Measurements from ENCODE around the gene PINLYP. TPM values are rescaled to one million over a fixed set of nuclear protein-coding genes. Genes with fewer than 3 reads are reported as not detected.

PINLYP gene
- total and polyA plus RNA-seq, 7 donors: 1.4 to 21.0 (median 10.8) TPM

DNA sequence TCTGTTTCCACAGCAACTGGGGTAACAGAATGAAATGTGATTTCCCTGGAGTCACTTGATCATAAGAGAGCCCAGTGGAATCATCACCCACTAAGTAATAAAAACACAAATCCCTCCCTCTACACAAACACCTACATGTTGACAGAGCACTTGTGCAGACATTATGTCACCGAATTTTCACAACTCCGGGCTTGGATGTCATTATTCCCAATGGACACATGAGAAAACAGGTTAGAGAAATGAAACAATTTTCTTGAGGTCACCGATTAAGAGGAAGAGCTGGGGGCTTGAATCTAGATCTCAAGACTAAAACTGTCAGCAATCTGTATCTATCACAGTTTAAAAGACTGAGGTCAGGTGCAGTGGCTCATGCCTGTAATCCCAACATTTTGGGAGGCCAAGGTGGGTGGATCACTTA lies 3.4 kb upstream of the PINLYP start:
- intact Hi-C loops (cut with DNase I): loop anchor here (5.0 kb wide), 1 partner anchor 35 kb away; no protein-coding TSS in a partner anchor
- no peak for TF ChIP-seq EP300 (IDR thresholded peaks at IDR 0.05)
- TF ChIP-seq CTCF (IDR thresholded peaks at IDR 0.05): no peak
- no peak for TF ChIP-seq POLR2A (IDR thresholded peaks at IDR 0.05)
- no peak for TF ChIP-seq POLR2AphosphoS5 (IDR thresholded peaks at IDR 0.05)
- H3K4me3 ChIP-seq: no peak overlapping the region
- no peak overlapping the region for H3K27ac ChIP-seq
- H3K9me3 ChIP-seq: no peaks in the 10 kb centered on the region
- no peaks in the 10 kb centered on the region for H3K27me3 ChIP-seq
- H3K4me1 ChIP-seq: peaks cover 0 to 17% (median 14%) of the 10 kb centered on the region in 4 donors
- WGBS, 2 donors: 20 to 73% methylated on average over 3 of the region's 3 CpGs
- peaks cover 0 to 9% (median 0%) of the 10 kb centered on the region in 4 donors for H3K36me3 ChIP-seq
- DNase-seq: no peak

- Histone ChIP-seq H3K9me3 (no peaks in the 10 kb centered on the region), H3K27me3 (no peaks in the 10 kb centered on the region), H3K4me1 (peaks cover 0 to 17% (median 14%) of the 10 kb centered on the region in 4 donors), H3K27ac (peak overlapping the region; percentile 86 to 88 (median 86)), H3K36me3 (peaks cover 0 to 9% (median 0%) of the 10 kb centered on the region in 4 donors), H3K4me3 (peak overlapping the region; percentile 58 to 79 (median 76))
- 29 to 39% methylated on average over 12 of the region's 12 CpGs for WGBS, 2 donors
- no peak for DNase-seq
- intact Hi-C loops (cut with DNase I): loop anchor here (1.0 to 5.0 kb wide), 2 partner anchors 22 to 37 kb away; partner anchors contain the start of genes IRGQ and ZNF576
- TF ChIP-seq EP300 (IDR thresholded peaks at IDR 0.05) (no peak), POLR2A (IDR thresholded peaks at IDR 0.05) (no peak), POLR2AphosphoS5 (IDR thresholded peaks at IDR 0.05) (no peak), CTCF (IDR thresholded peaks at IDR 0.05) (no peak)
These were observed 1.0 kb upstream of the PINLYP start for GRCh38 chr19:43574424-43575155.

DNA sequence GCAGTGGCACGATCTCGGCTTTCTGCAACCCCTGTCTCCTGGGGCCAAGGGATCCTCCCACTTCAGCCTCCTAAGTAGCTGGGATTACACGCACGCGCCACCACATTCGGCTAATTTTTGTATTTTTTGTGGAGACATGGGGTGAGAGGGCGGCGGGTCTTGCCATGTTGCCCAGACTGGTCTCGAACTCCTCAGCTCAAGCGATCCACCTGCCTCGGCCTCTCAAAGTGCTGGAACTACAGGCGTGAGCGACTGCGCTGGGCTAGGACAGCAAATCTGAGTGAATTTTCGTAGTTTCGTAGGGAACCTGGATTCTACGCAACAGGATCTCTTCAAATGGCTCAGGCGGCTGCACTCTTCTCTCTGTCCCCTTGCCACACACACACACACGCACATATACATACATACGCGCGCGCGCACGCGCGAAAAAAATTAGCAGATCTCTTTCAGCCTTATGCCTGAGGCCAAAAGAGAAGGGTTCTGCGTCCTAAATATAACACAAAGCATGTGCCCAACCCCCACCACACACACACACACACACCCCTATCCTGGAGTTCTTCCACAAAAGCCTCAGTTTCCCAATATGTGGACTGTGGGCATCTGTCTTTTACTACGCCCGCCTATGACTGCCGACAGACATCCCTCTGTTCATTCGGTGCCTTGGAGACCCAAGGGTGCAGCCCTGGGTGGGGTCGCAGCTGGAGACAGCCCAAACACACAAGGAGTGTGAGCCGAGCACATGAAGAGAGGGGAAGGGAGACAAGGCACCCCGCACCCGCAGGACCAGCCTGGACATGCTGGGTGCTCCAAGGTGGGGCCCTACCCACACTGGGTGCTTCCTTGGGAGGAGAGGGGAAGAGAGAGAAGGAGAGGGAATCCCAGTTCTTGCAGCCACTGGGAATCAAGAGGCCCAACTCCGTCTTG lies 616 bp downstream of the PINLYP start:
- Histone ChIP-seq H3K36me3 (peaks cover 0 to 8% (median 0%) of the 10 kb centered on the region in 4 donors), H3K9me3 (no peaks in the 10 kb centered on the region), H3K27me3 (no peaks in the 10 kb centered on the region), H3K4me3 (peak overlapping the region; percentile 16 to 77 (median 50)), H3K4me1 (peaks cover 0 to 31% (median 28%) of the 10 kb centered on the region in 4 donors), H3K27ac (peak overlapping the region; percentile 69 to 86 (median 78))
- TF ChIP-seq POLR2AphosphoS5 (IDR thresholded peaks at IDR 0.05): no peak
- TF ChIP-seq EP300 (IDR thresholded peaks at IDR 0.05): no peak
- TF ChIP-seq POLR2A (IDR thresholded peaks at IDR 0.05): no peak
- no peak for DNase-seq
- 70 to 74% methylated on average over 37 of the region's 37 CpGs for WGBS, 2 donors
- intact Hi-C loops (cut with DNase I): loop anchor here (1.0 kb wide), 1 partner anchor 20 kb away; the partner anchor contains the start of genes IRGQ and ZNF576

- no peak for TF ChIP-seq CTCF (IDR thresholded peaks at IDR 0.05)
- TF ChIP-seq EP300 (IDR thresholded peaks at IDR 0.05): no peak
- TF ChIP-seq POLR2A (IDR thresholded peaks at IDR 0.05): no peak
- no peak for TF ChIP-seq POLR2AphosphoS5 (IDR thresholded peaks at IDR 0.05)
- Histone ChIP-seq H3K36me3 (no peaks in the 10 kb centered on the region), H3K27ac (no peak overlapping the region), H3K4me1 (peaks cover 0 to 41% (median 38%) of the 10 kb centered on the region in 4 donors), H3K9me3 (no peaks in the 10 kb centered on the region), H3K27me3 (no peaks in the 10 kb centered on the region), H3K4me3 (no peak overlapping the region)
- WGBS, 2 donors: 74 to 85% methylated on average over 3 of the region's 3 CpGs
- intact Hi-C loops (cut with DNase I): no loop called here
- no peak for DNase-seq
These were observed 3.2 kb downstream of the PINLYP start for GRCh38 chr19:43578787-43579186.
